ENCODE measurements around the gene ANKRD36C. TPM values are rescaled to one million over a fixed set of nuclear protein-coding genes. Genes with fewer than 3 reads are reported as not detected.
"Not testable (repeated sequence)": the region's sequence is repeated elsewhere in the genome, so short reads cannot be mapped to it uniquely, and the experiment has no call there.

ANKRD36C gene
- total and polyA plus RNA-seq, 9 donors: 4.5 to 56.2 (median 40.0) TPM

- H3K27me3 ChIP-seq; intact Hi-C loops (cut with DNase I); H3K9me3 ChIP-seq; DNase-seq; H3K36me3 ChIP-seq; H3K4me3 ChIP-seq; H3K27ac ChIP-seq; H3K4me1 ChIP-seq (ENCODE audit: insufficient read depth): not testable (repeated sequence)
- WGBS, 3 donors: 85 to 88% (median 85%) methylated on average over 8 of the region's 8 CpGs
Observed at GRCh38 chr2:96012086-96012791, 20.6 kb upstream of the ANKRD36C start.

- WGBS, 3 donors: 48 to 59% (median 57%) methylated on average over 3 to 4 of the region's 4 CpGs
- H3K4me1 ChIP-seq (ENCODE audit: insufficient read depth); H3K9me3 ChIP-seq; H3K36me3 ChIP-seq; intact Hi-C loops (cut with DNase I); H3K27me3 ChIP-seq; H3K4me3 ChIP-seq: not testable (repeated sequence)
- H3K27ac ChIP-seq: peak overlapping the region in 1 of 2 donors; percentile 38
- peak in 1 of 5 donors; percentile 38 for DNase-seq
Observed at GRCh38 chr2:96011129-96011455, 19.5 kb upstream of the ANKRD36C start.

- H3K27me3 ChIP-seq; intact Hi-C loops (cut with DNase I); H3K36me3 ChIP-seq; H3K4me1 ChIP-seq (ENCODE audit: insufficient read depth); H3K9me3 ChIP-seq: not testable (repeated sequence)
- H3K27ac ChIP-seq: peak overlapping the region; percentile 83 to 85
- peak; percentile 54 for TF ChIP-seq POLR2A (IDR thresholded peaks at IDR 0.05)
- 0 to 1% (median 0%) methylated on average over 3 to 33 of the region's 65 CpGs for WGBS, 3 donors
- peak overlapping the region; percentile 55 for H3K4me3 ChIP-seq
- DNase-seq: peak; percentile 96 to 98 (median 98)
Observed at GRCh38 chr2:96010320-96011128, 18.9 kb upstream of the ANKRD36C start.

- 7 to 12% (median 9%) methylated on average over 9 to 10 of the region's 10 CpGs for WGBS, 3 donors
- peak in 1 of 5 donors; percentile 42 for DNase-seq
- H3K27me3 ChIP-seq; H3K9me3 ChIP-seq; H3K36me3 ChIP-seq; H3K4me1 ChIP-seq (ENCODE audit: insufficient read depth): not testable (repeated sequence)
- intact Hi-C loops (cut with DNase I): loop anchor here in 1 of 4 donors (10.0 kb wide), 1 partner anchor 495 kb away; the partner anchor contains the start of gene NEURL3
- Histone ChIP-seq H3K4me3 (peak overlapping the region; percentile 55), H3K27ac (peak overlapping the region; percentile 83 to 85)
Observed at GRCh38 chr2:96009833-96010232, 18.2 kb upstream of the ANKRD36C start.

GRCh38 chr2:96008051-96008450, 16.4 kb upstream of the ANKRD36C start:
- H3K36me3 ChIP-seq; H3K27me3 ChIP-seq; H3K4me3 ChIP-seq; DNase-seq; H3K4me1 ChIP-seq (ENCODE audit: insufficient read depth); H3K9me3 ChIP-seq; H3K27ac ChIP-seq: not testable (repeated sequence)
- 63 to 68% (median 66%) methylated on average over 6 of the region's 6 CpGs for WGBS, 3 donors
- intact Hi-C loops (cut with DNase I): loop anchor here in 1 of 4 donors (10.0 kb wide), 1 partner anchor 497 kb away; the partner anchor contains the start of gene NEURL3

- DNase-seq; H3K9me3 ChIP-seq; H3K4me1 ChIP-seq (ENCODE audit: insufficient read depth); H3K36me3 ChIP-seq; H3K4me3 ChIP-seq; H3K27me3 ChIP-seq; H3K27ac ChIP-seq: not testable (repeated sequence)
- intact Hi-C loops (cut with DNase I): loop anchor here in 1 of 4 donors (10.0 kb wide), 1 partner anchor 499 kb away; the partner anchor contains the start of gene NEURL3
- WGBS, 3 donors: 82 to 91% (median 83%) methylated on average over 5 of the region's 5 CpGs
Observed at GRCh38 chr2:96006248-96006647, 14.6 kb upstream of the ANKRD36C start.

GRCh38 chr2:95992520-95993272, 1.1 kb upstream of the ANKRD36C start:
- TF ChIP-seq CTCF (IDR thresholded peaks at IDR 0.05): peak; percentile 81 to 97 (median 96)
- peak overlapping the region; percentile 65 to 69 for H3K27ac ChIP-seq
- WGBS, 3 donors: 3 to 6% (median 5%) methylated on average over 26 to 34 of the region's 34 CpGs
- H3K9me3 ChIP-seq; H3K36me3 ChIP-seq; H3K27me3 ChIP-seq; H3K4me1 ChIP-seq (ENCODE audit: insufficient read depth): not testable (repeated sequence)
- intact Hi-C loops (cut with DNase I): loop anchor here in 1 of 4 donors (10.0 kb wide), 2 partner anchors 122 to 182 kb away; partner anchors contain the start of gene ADRA2B
- peak overlapping the region; percentile 60 for H3K4me3 ChIP-seq
- DNase-seq: peak; percentile 57 to 81 (median 61)

- Histone ChIP-seq H3K27ac (peak overlapping the region; percentile 65 to 69), H3K4me3 (peak overlapping the region; percentile 60)
- 0% methylated on average over 14 of the region's 39 CpGs; no CpG with 5 or more reads in 2 of the 3 donors for WGBS, 3 donors
- H3K27me3 ChIP-seq; H3K36me3 ChIP-seq; H3K4me1 ChIP-seq (ENCODE audit: insufficient read depth); H3K9me3 ChIP-seq: not testable (repeated sequence)
- DNase-seq: peak in 3 of 5 donors; percentile 34 to 50 (median 42)
- intact Hi-C loops (cut with DNase I): loop anchor here in 1 of 4 donors (10.0 kb wide), 2 partner anchors 123 to 183 kb away; partner anchors contain the start of gene ADRA2B
Observed at GRCh38 chr2:95992102-95992501, 478 bp upstream of the ANKRD36C start.

GRCh38 chr2:95990884-95991283, 740 bp downstream of the ANKRD36C start:
- not testable (repeated sequence) for H3K4me1 ChIP-seq (ENCODE audit: insufficient read depth); H3K27me3 ChIP-seq; H3K27ac ChIP-seq; H3K9me3 ChIP-seq; H3K36me3 ChIP-seq
- peak overlapping the region; percentile 18 for H3K4me3 ChIP-seq
- 5 to 9% (median 5%) methylated on average over 4 to 6 of the region's 6 CpGs for WGBS, 3 donors
- intact Hi-C loops (cut with DNase I): loop anchor here in 1 of 4 donors (10.0 kb wide), 2 partner anchors 124 to 184 kb away; partner anchors contain the start of gene ADRA2B
- DNase-seq: peak in 1 of 5 donors; percentile 20

- WGBS, 3 donors: 49 to 54% (median 51%) methylated on average over 2 of the region's 2 CpGs
- DNase-seq; H3K9me3 ChIP-seq; H3K27ac ChIP-seq; H3K4me1 ChIP-seq (ENCODE audit: insufficient read depth); H3K36me3 ChIP-seq; H3K27me3 ChIP-seq; H3K4me3 ChIP-seq; intact Hi-C loops (cut with DNase I): not testable (repeated sequence)
Observed at GRCh38 chr2:95951662-95952061, 40.0 kb downstream of the ANKRD36C start.
